Pulmonary artery endothelial cell (primary cell): ENCODE results near the gene TMTC1. TPM values are rescaled to one million over a fixed set of nuclear protein-coding genes. Genes with fewer than 3 reads are reported as not detected.
"Not testable (repeated sequence)": the region's sequence is repeated elsewhere in the genome, so short reads cannot be mapped to it uniquely, and the experiment has no call there.

Experiments
- DNase-seq: peaks from one replicate; pipeline ENCODE4 v3.0.0-alpha.2; 2011; ENCODE audit warnings: low read depth, low spot score
- total RNA-seq: library from RNA; depleted of rRNA; stranded (reverse); fragments of >200 nt; gene quantifications from 2 replicates; pipeline ENCODE4 v1.2.3, GENCODE V29; 2014

TMTC1 gene
- total RNA-seq, 1 donor from 2014 or later, result 15.0 TPM

GRCh38 chr12:29574500-29574899 is 209.2 kb downstream of the TMTC1 start:
- DNase-seq, result no peak

GRCh38 chr12:29572938-29573337 is 210.8 kb downstream of the TMTC1 start:
- no peak for DNase-seq

- DNase-seq, result no peak
Measured at GRCh38 chr12:29572464-29572863, 211.3 kb downstream of the TMTC1 start.

GRCh38 chr12:29569132-29569757 is 214.5 kb downstream of the TMTC1 start:
- no peak for DNase-seq

- no peak for DNase-seq
Measured at GRCh38 chr12:29566441-29566840, 217.3 kb downstream of the TMTC1 start.

GRCh38 chr12:29565727-29566126 is 218.0 kb downstream of the TMTC1 start:
- no peak for DNase-seq

- no peak for DNase-seq
Measured at GRCh38 chr12:29564925-29565324, 218.8 kb downstream of the TMTC1 start.

- no peak for DNase-seq
Measured at GRCh38 chr12:29563636-29564035, 220.1 kb downstream of the TMTC1 start.

GRCh38 chr12:29563071-29563470 is 220.7 kb downstream of the TMTC1 start:
- no peak for DNase-seq

GRCh38 chr12:29562110-29562804 is 221.5 kb downstream of the TMTC1 start:
- peak; percentile 89 for DNase-seq

GRCh38 chr12:29561664-29562071 is 222.1 kb downstream of the TMTC1 start:
- DNase-seq, result no peak

- DNase-seq, result no peak
Measured at GRCh38 chr12:29559198-29559597, 224.5 kb downstream of the TMTC1 start.

- DNase-seq, result no peak
Measured at GRCh38 chr12:29556363-29556762, 227.4 kb downstream of the TMTC1 start.

- DNase-seq, result not testable (repeated sequence)
Measured at GRCh38 chr12:29555451-29555850, 228.3 kb downstream of the TMTC1 start.

GRCh38 chr12:29552994-29553748 is 230.6 kb downstream of the TMTC1 start:
- no peak for DNase-seq

- DNase-seq, result peak; percentile 29
Measured at GRCh38 chr12:29552324-29552927, 231.3 kb downstream of the TMTC1 start.

- DNase-seq, result no peak
Measured at GRCh38 chr12:29551812-29552211, 231.9 kb downstream of the TMTC1 start.

- DNase-seq, result no peak
Measured at GRCh38 chr12:29547864-29548263, 235.9 kb downstream of the TMTC1 start.

- DNase-seq, result no peak
Measured at GRCh38 chr12:29547151-29547632, 236.6 kb downstream of the TMTC1 start.

- DNase-seq, result no peak
Measured at GRCh38 chr12:29546000-29546399, 237.7 kb downstream of the TMTC1 start.

GRCh38 chr12:29545102-29545467 is 238.7 kb downstream of the TMTC1 start:
- no peak for DNase-seq
